AG04450 (cell line): ENCODE results near the gene GTF3C1. TPM values are rescaled to one million over a fixed set of nuclear protein-coding genes. Genes with fewer than 3 reads are reported as not detected.
A peak's percentile ranks its signal among the peaks of the same experiment; 100 is the strongest.

Experiments used
- CTCF ChIA-PET: fragments of 300-600, 350-600 bp; formaldehyde crosslinking; extraction: SDS; loops from one replicate; lab custom pipeline; 2022; ENCODE audit warnings: antibody characterized with exemption, inconsistent platforms; lab: Charles Lee
- POLR2A ChIA-PET: fragments of 350-600 bp; formaldehyde crosslinking; extraction: SDS; loops from one replicate; lab custom pipeline; 2021; ENCODE audit warnings: antibody characterized with exemption, inconsistent platforms; lab: Yijun Ruan, JAX
- DNase-seq: peaks from one replicate; pipeline ENCODE4 v3.0.0-alpha.2; 2011; ENCODE audit warnings: low read depth, low spot score
- H3K27ac ChIP-seq: one replicate; pipeline ENCODE4 v1.5.1; 2012; ENCODE audit warnings: low read depth, low read length, control low read depth
- H3K27me3 ChIP-seq: one replicate; pipeline ENCODE4 v1.6.0; 2012; ENCODE audit warnings: low read length; ENCODE audit not compliant: control insufficient read depth, insufficient read depth
- H3K4me3 ChIP-seq: 2 replicates; pipeline ENCODE4 v1.5.1; 2011; ENCODE audit warnings: mild to moderate bottlenecking, low read depth, low read length, control low read depth
- H3K9me3 ChIP-seq: 2 replicates; pipeline ENCODE4 v1.5.1; 2012; ENCODE audit warnings: low read length; ENCODE audit not compliant: control insufficient read depth, insufficient read depth
- CTCF ChIP-seq: IDR thresholded peaks from 2 replicates; pipeline ENCODE4 v1.5.1; 2011; ENCODE audit warnings: low read depth, low read length, control low read depth, inconsistent platforms
- polyA plus RNA-seq: library from polyadenylated mRNA; depleted of rRNA; stranded (reverse); fragments of >200 nt; gene quantifications from 2 replicates; pipeline ENCODE4 v1.2.3, GENCODE V29; 2011

Gene GTF3C1
- polyA plus RNA-seq, 1 experiment: 40.2 TPM

GRCh38 chr16:27529962-27530361 lies 19.8 kb downstream of the GTF3C1 start:
- H3K9me3 ChIP-seq: no peaks in the 10 kb centered on the region
- H3K4me3 ChIP-seq: no peak overlapping the region
- ChIA-PET POLR2A (interaction anchor here (0.6 kb wide), 1 partner anchor 20 kb away, joined by 3 read pairs; the partner anchor contains the start of genes GTF3C1 and KATNIP), CTCF (interaction anchor here (1.1 kb wide), 1 partner anchor 15 kb away, joined by 3 read pairs; no protein-coding TSS in a partner anchor)
- no peaks in the 10 kb centered on the region for H3K27me3 ChIP-seq
- DNase-seq: peak; percentile 24
- TF ChIP-seq CTCF: no peak
- H3K27ac ChIP-seq: no peak overlapping the region

GRCh38 chr16:27528294-27528693 lies 21.4 kb downstream of the GTF3C1 start:
- Histone ChIP-seq H3K27ac (no peak overlapping the region), H3K27me3 (no peaks in the 10 kb centered on the region), H3K4me3 (no peak overlapping the region), H3K9me3 (no peaks in the 10 kb centered on the region)
- ChIA-PET CTCF (interaction anchor here (0.8 kb wide), 1 partner anchor 13 kb away, joined by 3 read pairs; no protein-coding TSS in a partner anchor), POLR2A (no interaction called here)
- TF ChIP-seq CTCF: no peak
- DNase-seq: no peak

- TF ChIP-seq CTCF: no peak
- ChIA-PET POLR2A (no interaction called here), CTCF (no interaction called here)
- no peaks in the 10 kb centered on the region for H3K27me3 ChIP-seq
- no peak for DNase-seq
- no peak overlapping the region for H3K4me3 ChIP-seq
- H3K27ac ChIP-seq: no peak overlapping the region
- H3K9me3 ChIP-seq: no peaks in the 10 kb centered on the region
These were observed 23.5 kb downstream of the GTF3C1 start for GRCh38 chr16:27526180-27526579.

GRCh38 chr16:27522173-27522707 lies 27.5 kb downstream of the GTF3C1 start:
- CTCF ChIA-PET: no interaction called here

More at GRCh38 chr16:27522173-27522707, 27.5 kb downstream of the GTF3C1 start:
- Histone ChIP-seq H3K4me3 (no peak overlapping the region), H3K27me3 (no peaks in the 10 kb centered on the region), H3K9me3 (no peaks in the 10 kb centered on the region), H3K27ac (no peak overlapping the region)
- POLR2A ChIA-PET: no interaction called here
- DNase-seq: no peak
- no peak for TF ChIP-seq CTCF
